H1 (cell line): ENCODE results near the gene PLEKHH3. TPM values are rescaled to one million over a fixed set of nuclear protein-coding genes. Genes with fewer than 3 reads are reported as not detected.

Experiments
- CTCF ChIA-PET: fragments of 300-600 bp; sonication (Branson Sonifier 250); formaldehyde crosslinking; loops from one replicate; lab custom pipeline; 2021; ENCODE audit not compliant: partially characterized antibody; lab: Charles Lee
- POLR2A ChIA-PET: fragments of 300-600 bp; sonication (Branson Sonifier 250); formaldehyde crosslinking; loops from one replicate; lab custom pipeline; 2021; ENCODE audit warnings: inconsistent platforms; ENCODE audit not compliant: partially characterized antibody; lab: Charles Lee
- DNase-seq, 2 experiments: peaks; one replicate each; pipeline versions ENCODE4 v3.0.0 to v3.0.0-alpha.2; 2010 to 2022; ENCODE audit warnings: low spot score in 2 of 2, low read depth in 1 of 2, mixed read lengths in 1 of 2
- FAIRE-seq: peaks from 2 replicates; lab custom pipeline; 2011; peaks lifted over from hg19 to GRCh38; lab: Jason Lieb, UNC
- H2AFZ ChIP-seq: 2 replicates; pipeline ENCODE4 v1.8.1; 2012; ENCODE audit warnings: low read length, inconsistent platforms
- H2AK5ac ChIP-seq: 2 replicates; pipeline ENCODE4 v1.6.1; 2013; ENCODE audit warnings: low read depth, low read length
- H2BK120ac ChIP-seq: replicated peaks from 2 replicates; pipeline ENCODE3; 2013; ENCODE audit warnings: low read depth, low read length, inconsistent platforms
- H2BK12ac ChIP-seq: 2 replicates; pipeline ENCODE4 v1.6.1; 2013; ENCODE audit warnings: low read depth, low read length
- H2BK15ac ChIP-seq: 2 replicates; pipeline ENCODE4 v1.6.1; 2013; ENCODE audit warnings: low read length
- H2BK20ac ChIP-seq: 2 replicates; pipeline ENCODE4 v1.6.1; 2013; ENCODE audit warnings: low read length
- H2BK5ac ChIP-seq: 2 replicates; pipeline ENCODE4 v1.6.1; 2013; ENCODE audit warnings: low read depth, low read length
- H3K14ac ChIP-seq: 2 replicates; pipeline ENCODE4 v1.6.1; 2013; ENCODE audit warnings: inconsistent platforms; ENCODE audit not compliant: insufficient read length
- H3K18ac ChIP-seq: 2 replicates; pipeline ENCODE4 v1.6.1; 2013; ENCODE audit warnings: low read length; ENCODE audit errors: extremely low read depth
- H3K23ac ChIP-seq: 2 replicates; pipeline ENCODE4 v1.6.1; 2013; ENCODE audit warnings: inconsistent platforms; ENCODE audit not compliant: insufficient read length
- H3K23me2 ChIP-seq: 2 replicates; pipeline ENCODE4 v1.6.1; 2013; ENCODE audit warnings: low read depth, low read length
- H3K27ac ChIP-seq: 2 replicates; pipeline ENCODE4 v1.6.1; 2011; ENCODE audit warnings: low read depth, low read length, inconsistent platforms
- H3K27me3 ChIP-seq, 4 experiments: replicated peaks in 1 of 4; 1 replicate in 1 of 4; 2 replicates in 3 of 4; pipeline versions ENCODE4 v1.6.1 to v1.8.1; 2011 to 2013; ENCODE audit warnings: low read length in 3 of 4, mild to moderate bottlenecking in 3 of 4, inconsistent platforms in 2 of 4, mixed read lengths in 2 of 4, moderate library complexity in 1 of 4; ENCODE audit not compliant: control insufficient read depth in 3 of 4, insufficient read depth in 3 of 4; ENCODE audit errors: extremely low read depth in 1 of 4
- H3K36me3 ChIP-seq, 4 experiments: 2 replicates each; pipeline versions ENCODE4 v1.6.1 to v1.8.1; 2011 to 2013; ENCODE audit warnings: mild to moderate bottlenecking in 4 of 4, low read length in 3 of 4, moderate library complexity in 2 of 4, control low read depth in 1 of 4, inconsistent platforms in 1 of 4; ENCODE audit not compliant: insufficient read depth in 4 of 4, control insufficient read depth in 2 of 4
- H3K4ac ChIP-seq: replicated peaks from 2 replicates; pipeline ENCODE3; 2013; ENCODE audit warnings: low read length, low read depth, mixed read lengths, inconsistent platforms; ENCODE audit not compliant: insufficient read length
- H3K4me1 ChIP-seq, 4 experiments: replicated peaks in 1 of 4; 1 replicate in 1 of 4; 2 replicates in 3 of 4; pipeline versions ENCODE4 v1.6.1 to v1.8.1; 2011 to 2013; ENCODE audit warnings: low read length in 3 of 4, inconsistent platforms in 2 of 4, mixed read lengths in 1 of 4; ENCODE audit not compliant: insufficient read depth in 4 of 4, control insufficient read depth in 3 of 4
- H3K4me2 ChIP-seq, 2 experiments: 2 replicates each; pipeline versions ENCODE4 v1.6.1 to v1.8.1; 2011 to 2013; ENCODE audit warnings: low read depth in 2 of 2, low read length in 2 of 2, control low read depth in 1 of 2, inconsistent platforms in 1 of 2, mild to moderate bottlenecking in 1 of 2; ENCODE audit not compliant: insufficient read depth in 1 of 2
- H3K4me3 ChIP-seq, 4 experiments: fragments of 200-600, 300-600 bp in 1 of 4; sonication (generic), shearing (Covaris generic), sonication (Bioruptor Twin) in 1 of 4; 2 replicates each; pipeline versions ENCODE4 v1.5.1 to v1.8.1; 2011 to 2016; ENCODE audit warnings: low read length in 4 of 4, low read depth in 3 of 4, control low read depth in 2 of 4, inconsistent platforms in 2 of 4, mild to moderate bottlenecking in 2 of 4, mixed read lengths in 1 of 4, moderate library complexity in 1 of 4; ENCODE audit not compliant: insufficient read depth in 2 of 4; ENCODE audit errors: extremely low read depth in 1 of 4
- H3K56ac ChIP-seq: replicated peaks from 2 replicates; pipeline ENCODE3; 2013; ENCODE audit warnings: low read depth, mild to moderate bottlenecking, mixed read lengths, low read length, inconsistent platforms; ENCODE audit not compliant: insufficient read length
- H3K79me1 ChIP-seq: 2 replicates; pipeline ENCODE4 v1.6.1; 2013; ENCODE audit warnings: low read depth, low read length, control low read depth
- H3K79me2 ChIP-seq, 2 experiments: 2 replicates each; pipeline versions ENCODE4 v1.6.1 to v1.8.1; 2012 to 2013; ENCODE audit warnings: low read length in 2 of 2, mild to moderate bottlenecking in 2 of 2, inconsistent platforms in 1 of 2; ENCODE audit not compliant: insufficient read depth in 2 of 2, control insufficient read depth in 1 of 2
- H3K9ac ChIP-seq, 4 experiments: replicated peaks in 1 of 4; 1 replicate in 1 of 4; 2 replicates in 3 of 4; pipeline versions ENCODE4 v1.6.1 to v1.8.1; 2011 to 2013; ENCODE audit warnings: low read depth in 3 of 4, low read length in 3 of 4, control low read depth in 2 of 4, mild to moderate bottlenecking in 2 of 4, moderate library complexity in 2 of 4, inconsistent platforms in 1 of 4; ENCODE audit errors: extremely low read depth in 1 of 4
- H3K9me3 ChIP-seq, 2 experiments: 2 replicates each; pipeline versions ENCODE4 v1.6.1 to v1.8.1; 2012 to 2013; ENCODE audit warnings: mild to moderate bottlenecking in 2 of 2, moderate library complexity in 2 of 2, control low read depth in 1 of 2, inconsistent platforms in 1 of 2, low read depth in 1 of 2, low read length in 1 of 2, mixed read lengths in 1 of 2; ENCODE audit not compliant: insufficient read depth in 2 of 2
- H4K20me1 ChIP-seq, 2 experiments: replicated peaks in 1 of 2; 2 replicates each; pipeline versions ENCODE3 to v1.8.1; 2011 to 2013; ENCODE audit warnings: inconsistent platforms in 2 of 2, low read length in 2 of 2, mild to moderate bottlenecking in 1 of 2; ENCODE audit not compliant: insufficient read depth in 2 of 2, control insufficient read depth in 1 of 2
- H4K5ac ChIP-seq: 2 replicates; pipeline ENCODE4 v1.6.1; 2013; ENCODE audit warnings: low read length, low read depth, mixed read lengths, inconsistent platforms; ENCODE audit not compliant: insufficient read length
- H4K8ac ChIP-seq: 2 replicates; pipeline ENCODE4 v1.8.0; 2013; ENCODE audit warnings: mild to moderate bottlenecking, moderate library complexity, low read length, inconsistent platforms; ENCODE audit not compliant: insufficient read depth; ENCODE audit errors: extremely low read depth
- H4K91ac ChIP-seq: replicated peaks from 2 replicates; pipeline ENCODE3; 2013; ENCODE audit warnings: low read length, mixed read lengths, inconsistent platforms; ENCODE audit not compliant: insufficient read length
- ASH2L ChIP-seq: fragments of 200-600, 300-600 bp; sonication (generic); IDR thresholded peaks from one replicate; pipeline ENCODE4 v1.7.1; 2017; ENCODE audit warnings: low read length
- WGBS, 2 experiments: shearing (Covaris generic) in 1 of 2; methylation state at CpG; one replicate each; pipeline versions ENCODE4 v1.1.6 to v1.1.7; 2013 to 2015; ENCODE audit warnings: low lambda C conversion rate in 2 of 2, mixed read lengths in 2 of 2, inconsistent platforms in 1 of 2, low coverage in 1 of 2, missing lambda C conversion rate in 1 of 2; ENCODE audit not compliant: insufficient replicate concordance in 2 of 2, insufficient coverage in 1 of 2, insufficient read length in 1 of 2; ENCODE audit errors: extremely low coverage in 1 of 2, missing lambda C conversion rate in 1 of 2; 5-methylcytosine and 5-hydroxymethylcytosine counted together
- polyA plus RNA-seq, 7 experiments: library from polyadenylated mRNA; depleted of rRNA in 3 of 7; stranded (reverse) in 5 of 7; unstranded in 2 of 7; fragments of >200 nt in 5 of 7; fragments of 200-250 nt in 2 of 7; gene quantifications; 1 replicate in 5 of 7; 2 replicates in 1 of 7; 4 replicates in 1 of 7; pipeline versions ENCODE4 v1.2.1 to v1.2.3, GENCODE V29; 2011 to 2013; ENCODE audit warnings: missing spikeins in 2 of 7, mixed read lengths in 2 of 7
- total RNA-seq: library from RNA; stranded (reverse); fragmentation: NEBNext Ultra II Directional; extraction: Animal tissue kit (Norgen Biotek cat#: 25700); gene quantifications from 2 replicates; pipeline ENCODE4 v1.2.1, GENCODE V29; 2021

PLEKHH3 gene
- total and polyA plus RNA-seq, 2 of the 8 experiments (the other 6 are each of a cell fraction or from before 2014, with no cell fraction given): 11.1 to 13.5 TPM

- H4K8ac ChIP-seq: no peak overlapping the region
- H3K27me3 ChIP-seq: no peaks in the 10 kb centered on the region
- H3K9ac ChIP-seq: no peak overlapping the region
- ChIA-PET CTCF (interaction anchor here (0.6 to 1.1 kb wide), 5 partner anchors 15 to 1191 kb away, joined by 3 to 4 read pairs (median 3); no protein-coding TSS in a partner anchor), POLR2A (no interaction called here)
- H3K14ac ChIP-seq: no peak overlapping the region
- H3K4me3 ChIP-seq: no peak overlapping the region
- TF ChIP-seq ASH2L: no peak
- no peak overlapping the region for H4K5ac ChIP-seq
- no peak overlapping the region for H3K27ac ChIP-seq
- no peak overlapping the region for H3K18ac ChIP-seq
- H3K23ac ChIP-seq: no peak overlapping the region
- H2BK12ac ChIP-seq: no peak overlapping the region
- no peak overlapping the region for H2BK5ac ChIP-seq
- H3K4me2 ChIP-seq: no peak overlapping the region
- no peak overlapping the region for H3K56ac ChIP-seq
- 80% methylated on average over 8 of the region's 8 CpGs; no CpG with 5 or more reads in 1 of the 2 experiments for WGBS, 2 experiments
- H3K9me3 ChIP-seq: no peaks in the 10 kb centered on the region
- H3K79me1 ChIP-seq: no peaks in the 10 kb centered on the region
- H2BK15ac ChIP-seq: no peak overlapping the region
- no peaks in the 10 kb centered on the region for H4K20me1 ChIP-seq
- no peak overlapping the region for H3K4ac ChIP-seq
- H3K23me2 ChIP-seq: no peaks in the 10 kb centered on the region
- no peak overlapping the region for H2BK120ac ChIP-seq
- no peak overlapping the region for H2AK5ac ChIP-seq
- FAIRE-seq (no peak), DNase-seq (no peak)
- H2AFZ ChIP-seq: no peak overlapping the region
- H3K4me1 ChIP-seq: no peaks in the 10 kb centered on the region
- no peak overlapping the region for H4K91ac ChIP-seq
- H3K36me3 ChIP-seq: peaks cover 4 to 59% (median 35%) of the 10 kb centered on the region in 4 experiments
- H3K79me2 ChIP-seq: no peaks in the 10 kb centered on the region
- H2BK20ac ChIP-seq: no peak overlapping the region
Measured at GRCh38 chr17:42704837-42705494, 28.2 kb upstream of the PLEKHH3 start.
